IPS-NIHi11 (cell line): Measurements from ENCODE around the gene VNN1.
A peak's percentile ranks its signal among the peaks of the same experiment; 100 is the strongest.

ENCODE experiments used
- DNase-seq: peaks from one replicate; pipeline ENCODE4 v3.0.0; 2012; ENCODE audit warnings: mixed read lengths, low spot score

Gene VNN1

GRCh38 chr6:132713352-132714134, at the start of gene VNN1:
TSS of gene VNN1 (minus strand) at chr6:132714055. CDS start at chr6:132714035, 20 bp downstream.
- no peak for DNase-seq

GRCh38 chr6:132763269-132763668, 49.4 kb upstream of the VNN1 start:
- no peak for DNase-seq

- DNase-seq = no peak
Observed at GRCh38 chr6:132760256-132760655, 46.4 kb upstream of the VNN1 start.

GRCh38 chr6:132758689-132759088, 44.8 kb upstream of the VNN1 start:
- no peak for DNase-seq

GRCh38 chr6:132752255-132752654, 38.4 kb upstream of the VNN1 start:
- no peak for DNase-seq

- no peak for DNase-seq
Observed at GRCh38 chr6:132751828-132752227, 38.0 kb upstream of the VNN1 start.

- no peak for DNase-seq
Observed at GRCh38 chr6:132751306-132751705, 37.5 kb upstream of the VNN1 start.

- no peak for DNase-seq
Observed at GRCh38 chr6:132750455-132751248, 36.8 kb upstream of the VNN1 start.

GRCh38 chr6:132749111-132749510, 35.3 kb upstream of the VNN1 start:
- DNase-seq = no peak

GRCh38 chr6:132748446-132748845, 34.6 kb upstream of the VNN1 start:
- no peak for DNase-seq

- DNase-seq = no peak
Observed at GRCh38 chr6:132746048-132746447, 32.2 kb upstream of the VNN1 start.

- no peak for DNase-seq
Observed at GRCh38 chr6:132742495-132742894, 28.6 kb upstream of the VNN1 start.

- no peak for DNase-seq
Observed at GRCh38 chr6:132741281-132741680, 27.4 kb upstream of the VNN1 start.

- no peak for DNase-seq
Observed at GRCh38 chr6:132736239-132736638, 22.4 kb upstream of the VNN1 start.

- DNase-seq = no peak
Observed at GRCh38 chr6:132734694-132735236, 20.9 kb upstream of the VNN1 start.

GRCh38 chr6:132733814-132734213, 20.0 kb upstream of the VNN1 start:
- no peak for DNase-seq

GRCh38 chr6:132733283-132733682, 19.4 kb upstream of the VNN1 start:
- no peak for DNase-seq

- DNase-seq = no peak
Observed at GRCh38 chr6:132731086-132731485, 17.2 kb upstream of the VNN1 start.

GRCh38 chr6:132730560-132730959, 16.7 kb upstream of the VNN1 start:
- DNase-seq = no peak

GRCh38 chr6:132728616-132729015, 14.8 kb upstream of the VNN1 start:
- peak; percentile 12 for DNase-seq

GRCh38 chr6:132726608-132726975, 12.7 kb upstream of the VNN1 start:
- no peak for DNase-seq

- DNase-seq = no peak
Observed at GRCh38 chr6:132725947-132726607, 12.2 kb upstream of the VNN1 start.

GRCh38 chr6:132725471-132725870, 11.6 kb upstream of the VNN1 start:
- DNase-seq = no peak
